ENCODE results near the gene HSD3B1. TPM values are rescaled to one million over a fixed set of nuclear protein-coding genes. Genes with fewer than 3 reads are reported as not detected.

HSD3B1 gene
- total RNA-seq (2021; ENCODE audit: unreplicated experiment) (not detected), Bru-seq, nascent RNA (not detected), BruChase-seq, experiment 1, labeled RNA remaining after a 2-hour chase (not detected), BruChase-seq, experiment 2, labeled RNA remaining after a 6-hour chase (not detected)
- polyA plus RNA-seq (2012; ENCODE audit: insufficient read length) = not detected
- long read RNA-seq = 0 reads

GRCh38 chr1:119506941-119507340, at the start of gene HSD3B1:
Gene HSD3B1, plus strand, starts transcription at chr1:119507210. Its CDS starts 267 bp downstream, at chr1:119507477.
- in situ Hi-C loops (cut with HindIII; ENCODE audit: low pct_unique_long_range_greater_than_20kb, low sequenced_read_pairs) (no loop called here), intact Hi-C loops (cut with micrococcal nuclease; ENCODE audit: unreplicated experiment) (no loop called here)
- DNase-seq (ENCODE audit: low read depth, low spot score) (no peak), ATAC-seq (no peak)
- no peaks in the 10 kb centered on the region for H3K9me3 ChIP-seq (ENCODE audit: control insufficient read depth, insufficient read depth, low read depth, low read length)
- H3K4me1 ChIP-seq (ENCODE audit: control insufficient read depth, insufficient read depth, low read length) = no peaks in the 10 kb centered on the region
- ChIA-PET POLR2A (no interaction called here), CTCF (no interaction called here)
- H3K4me3 ChIP-seq (ENCODE audit: low read depth in 2 of 2, low read length in 2 of 2) = no peak within 1 kb of the TSS
- BruUV-seq (replicated peaks) = no TSS peak
- H3K27ac ChIP-seq (ENCODE audit: low read length) = no peak within 1 kb of the TSS
- H3K36me3 ChIP-seq (ENCODE audit: control insufficient read depth, insufficient read depth, low read length) = no peaks in the 10 kb centered on the region
- H3K27me3 ChIP-seq (ENCODE audit: control insufficient read depth, insufficient read depth, low read length) = peaks cover 4% of the 10 kb centered on the region; the same call in 1 of the 2 replicates
- TF ChIP-seq POLR2AphosphoS5 (IDR thresholded peaks at IDR 0.05; ENCODE audit: low read depth, low read length) (no peak), TCF7L2 (IDR thresholded peaks at IDR 0.05; ENCODE audit: low read depth, low read length) (no peak), CTCF (IDR thresholded peaks at IDR 0.05) (no peak), SIN3A (IDR thresholded peaks at IDR 0.05; ENCODE audit: borderline replicate concordance, insufficient read depth, low read depth, low read length) (no peak)
- TF ChIP-seq, protein P1, sequence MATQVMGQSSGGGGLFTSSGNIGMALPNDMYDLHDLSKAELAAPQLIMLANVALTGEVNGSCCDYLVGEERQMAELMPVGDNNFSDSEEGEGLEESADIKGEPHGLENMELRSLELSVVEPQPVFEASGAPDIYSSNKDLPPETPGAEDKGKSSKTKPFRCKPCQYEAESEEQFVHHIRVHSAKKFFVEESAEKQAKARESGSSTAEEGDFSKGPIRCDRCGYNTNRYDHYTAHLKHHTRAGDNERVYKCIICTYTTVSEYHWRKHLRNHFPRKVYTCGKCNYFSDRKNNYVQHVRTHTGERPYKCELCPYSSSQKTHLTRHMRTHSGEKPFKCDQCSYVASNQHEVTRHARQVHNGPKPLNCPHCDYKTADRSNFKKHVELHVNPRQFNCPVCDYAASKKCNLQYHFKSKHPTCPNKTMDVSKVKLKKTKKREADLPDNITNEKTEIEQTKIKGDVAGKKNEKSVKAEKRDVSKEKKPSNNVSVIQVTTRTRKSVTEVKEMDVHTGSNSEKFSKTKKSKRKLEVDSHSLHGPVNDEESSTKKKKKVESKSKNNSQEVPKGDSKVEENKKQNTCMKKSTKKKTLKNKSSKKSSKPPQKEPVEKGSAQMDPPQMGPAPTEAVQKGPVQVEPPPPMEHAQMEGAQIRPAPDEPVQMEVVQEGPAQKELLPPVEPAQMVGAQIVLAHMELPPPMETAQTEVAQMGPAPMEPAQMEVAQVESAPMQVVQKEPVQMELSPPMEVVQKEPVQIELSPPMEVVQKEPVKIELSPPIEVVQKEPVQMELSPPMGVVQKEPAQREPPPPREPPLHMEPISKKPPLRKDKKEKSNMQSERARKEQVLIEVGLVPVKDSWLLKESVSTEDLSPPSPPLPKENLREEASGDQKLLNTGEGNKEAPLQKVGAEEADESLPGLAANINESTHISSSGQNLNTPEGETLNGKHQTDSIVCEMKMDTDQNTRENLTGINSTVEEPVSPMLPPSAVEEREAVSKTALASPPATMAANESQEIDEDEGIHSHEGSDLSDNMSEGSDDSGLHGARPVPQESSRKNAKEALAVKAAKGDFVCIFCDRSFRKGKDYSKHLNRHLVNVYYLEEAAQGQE (IDR thresholded peaks at IDR 0.05; ENCODE audit: insufficient read depth in 1 of 2, low read depth in 2 of 2, low read length in 1 of 2) = no peak

- no TSS peak for BruUV-seq (replicated peaks)
- ATAC-seq (no peak), DNase-seq (ENCODE audit: low read depth, low spot score) (no peak)
- TF ChIP-seq SIN3A (IDR thresholded peaks at IDR 0.05; ENCODE audit: borderline replicate concordance, insufficient read depth, low read depth, low read length) (no peak), TCF7L2 (IDR thresholded peaks at IDR 0.05; ENCODE audit: low read depth, low read length) (no peak), CTCF (IDR thresholded peaks at IDR 0.05) (no peak), POLR2AphosphoS5 (IDR thresholded peaks at IDR 0.05; ENCODE audit: low read depth, low read length) (no peak)
- TF ChIP-seq, protein P1 (IDR thresholded peaks at IDR 0.05; ENCODE audit: insufficient read depth in 1 of 2, low read depth in 2 of 2, low read length in 1 of 2) = no peak
- intact Hi-C loops (cut with micrococcal nuclease; ENCODE audit: unreplicated experiment) = no loop called here
- Histone ChIP-seq H3K4me3 (ENCODE audit: low read depth in 2 of 2, low read length in 2 of 2) (no peak overlapping the region), H3K27me3 (ENCODE audit: control insufficient read depth, insufficient read depth, low read length) (no peaks in the 10 kb centered on the region), H3K27ac (ENCODE audit: low read length) (no peak overlapping the region), H3K9me3 (ENCODE audit: control insufficient read depth, insufficient read depth, low read depth, low read length) (no peaks in the 10 kb centered on the region), H3K4me1 (ENCODE audit: control insufficient read depth, insufficient read depth, low read length) (no peaks in the 10 kb centered on the region), H3K36me3 (ENCODE audit: control insufficient read depth, insufficient read depth, low read length) (no peaks in the 10 kb centered on the region)
- in situ Hi-C loops (cut with HindIII; ENCODE audit: low pct_unique_long_range_greater_than_20kb, low sequenced_read_pairs) = no loop called here
- ChIA-PET CTCF (no interaction called here), POLR2A (no interaction called here)
These were observed 44.0 kb upstream of the HSD3B1 start for GRCh38 chr1:119462964-119463363.
